Gastrocnemius medialis (tissue), 4 donors: Measurements from ENCODE around the gene ABHD15. TPM values are rescaled to one million over a fixed set of nuclear protein-coding genes. Genes with fewer than 3 reads are reported as not detected.

Experiments
- ATAC-seq, 2 donors: fragments of 150-250 bp; one replicate each; pipeline ENCODE4 v1.9.1; 2016
- DNase-seq, 2 donors: peaks; one replicate each; pipeline ENCODE4 v3.0.0-alpha.2; 2019
- H3K27ac ChIP-seq, 4 donors: fragments of 200-600 bp; sonication (generic); 1 replicate in 1 of 4; 2 replicates in 3 of 4; pipeline ENCODE4 v1.5.1; 2016 to 2018; ENCODE audit warnings: mild to moderate bottlenecking in 2 of 4, moderate library complexity in 1 of 4
- H3K27me3 ChIP-seq, 3 donors: fragments of 200-600 bp; sonication (generic) in 2 of 3; 1 replicate in 1 of 3; 2 replicates in 2 of 3; pipeline versions ENCODE4 v1.5.1 to v1.6.0; 2016 to 2019; ENCODE audit warnings: mild to moderate bottlenecking in 1 of 3, moderate library complexity in 1 of 3
- H3K36me3 ChIP-seq, 2 donors: fragments of 200-600 bp; sonication (generic) in 1 of 2; one replicate each; pipeline ENCODE4 v1.5.1; 2017 to 2018
- H3K4me1 ChIP-seq, 2 donors: fragments of 200-600 bp; sonication (generic) in 1 of 2; one replicate each; pipeline ENCODE4 v1.5.1; 2016 to 2017; ENCODE audit warnings: mild to moderate bottlenecking in 2 of 2
- H3K4me3 ChIP-seq, 4 donors: fragments of 200-600 bp; sonication (generic) in 3 of 4; 1 replicate in 1 of 4; 2 replicates in 3 of 4; pipeline ENCODE4 v1.5.1; 2016 to 2019; ENCODE audit warnings: mild to moderate bottlenecking in 2 of 4
- H3K9me3 ChIP-seq, 3 donors: fragments of 200-600 bp; sonication (generic) in 2 of 3; 1 replicate in 1 of 3; 2 replicates in 2 of 3; pipeline ENCODE4 v1.5.1; 2016 to 2019
- CTCF ChIP-seq, 5 experiments: fragments of 450-650 bp in 3 of 5; fragments of 200-600 bp in 2 of 5; sonication (generic) in 2 of 5; IDR thresholded peaks in 4 of 5; conservative IDR thresholded peaks in 1 of 5; 1 replicate in 4 of 5; 2 replicates in 1 of 5; pipeline ENCODE4 v1.5.1; 2016 to 2019; ENCODE audit warnings: antibody characterized with exemption in 5 of 5, mild to moderate bottlenecking in 3 of 5, moderate library complexity in 3 of 5
- POLR2A ChIP-seq, 2 donors: fragments of 450-650 bp; IDR thresholded peaks; one replicate each; pipeline ENCODE4 v1.6.1; 2017; ENCODE audit warnings: antibody characterized with exemption in 2 of 2, mild to moderate bottlenecking in 2 of 2, moderate library complexity in 2 of 2
- in situ Hi-C, 4 donors: fragments of 200-750 bp; cut with MboI; loops; one replicate each; pipeline versions ENCODE4 v1.15.0 to v1.8.0; 2017; ENCODE audit warnings: low sequenced_read_pairs in 4 of 4
- intact Hi-C: fragments of 100-400 bp; cut with DNase I; formaldehyde crosslinking; loops from one replicate; pipeline ENCODE4 v1.15.1; 2023; ENCODE audit warnings: low total_unique reads
- total RNA-seq, 4 donors: library from RNA; depleted of rRNA; stranded (reverse); fragments of >200 nt; gene quantifications; one replicate each; pipeline versions ENCODE4 v1.1.0 to v1.2.3, GENCODE V29; 2016

ABHD15 gene
- total RNA-seq, 4 donors from 2014 or later = 2.6 to 5.7 (median 5.0) TPM

DNA sequence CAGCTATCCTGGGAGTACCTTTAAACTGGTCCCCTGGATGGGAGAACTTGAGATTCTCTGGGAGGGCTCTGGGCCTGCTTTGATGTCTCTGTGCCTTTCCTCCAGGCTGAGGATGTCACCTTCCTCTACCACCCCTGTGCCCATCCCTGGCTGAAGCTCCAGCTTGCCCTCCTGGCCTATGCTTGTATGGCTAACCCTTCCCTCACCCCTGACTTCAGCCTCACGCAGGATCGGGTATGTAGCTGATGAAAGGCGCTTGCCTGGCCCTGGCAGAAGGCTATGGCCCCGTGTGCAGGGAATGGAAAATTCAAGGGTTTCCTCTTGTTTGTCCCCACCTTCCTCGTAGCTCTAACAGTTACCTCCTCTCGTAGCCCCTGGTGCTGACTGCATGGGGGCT is 4.6 kb upstream of the ABHD15 start:
- in situ Hi-C loops = loop anchor here in 3 of 4 donors (10.0 to 25.0 kb wide), 2 partner anchors 213 to 366 kb away; partner anchors contain the start of genes EFCAB5 (in 1 of the 3) and SSH2 (in 1 of the 3)
- Histone ChIP-seq H3K9me3 (no peaks in the 10 kb centered on the region), H3K27me3 (no peaks in the 10 kb centered on the region), H3K36me3 (peaks cover 0 to 25% of the 10 kb centered on the region in 2 donors), H3K4me3 (no peak overlapping the region), H3K4me1 (peaks cover 12 to 18% of the 10 kb centered on the region in 2 donors), H3K27ac (no peak overlapping the region)
- ATAC-seq = no peak
- TF ChIP-seq POLR2A (IDR thresholded peaks at IDR 0.05) = no peak
- TF ChIP-seq CTCF (IDR thresholded peaks at IDR 0.05 in 4 of 5, conservative IDR thresholded peaks at IDR 0.05 in 1 of 5) = no peak
- peak in 1 of 2 donors; percentile 11 for DNase-seq
- intact Hi-C loops = no loop called here

GRCh38 chr17:29570521-29570920 is 3.7 kb upstream of the ABHD15 start:
- intact Hi-C loops (no loop called here), in situ Hi-C loops (loop anchor here in 3 of 4 donors (10.0 to 25.0 kb wide), 2 partner anchors 214 to 367 kb away; partner anchors contain the start of genes EFCAB5 (in 1 of the 3) and SSH2 (in 1 of the 3))
- peaks cover 17 to 28% of the 10 kb centered on the region in 2 donors for H3K4me1 ChIP-seq
- DNase-seq (peak in 1 of 2 donors; percentile 13), ATAC-seq (no peak)
- peaks cover 0 to 15% of the 10 kb centered on the region in 2 donors for H3K36me3 ChIP-seq
- no peak overlapping the region for H3K4me3 ChIP-seq
- TF ChIP-seq CTCF (IDR thresholded peaks at IDR 0.05 in 4 of 5, conservative IDR thresholded peaks at IDR 0.05 in 1 of 5) (no peak), POLR2A (IDR thresholded peaks at IDR 0.05) (no peak)
- no peaks in the 10 kb centered on the region for H3K9me3 ChIP-seq
- peaks cover 0 to 5% (median 0%) of the 10 kb centered on the region in 3 donors for H3K27me3 ChIP-seq
- no peak overlapping the region for H3K27ac ChIP-seq

DNA sequence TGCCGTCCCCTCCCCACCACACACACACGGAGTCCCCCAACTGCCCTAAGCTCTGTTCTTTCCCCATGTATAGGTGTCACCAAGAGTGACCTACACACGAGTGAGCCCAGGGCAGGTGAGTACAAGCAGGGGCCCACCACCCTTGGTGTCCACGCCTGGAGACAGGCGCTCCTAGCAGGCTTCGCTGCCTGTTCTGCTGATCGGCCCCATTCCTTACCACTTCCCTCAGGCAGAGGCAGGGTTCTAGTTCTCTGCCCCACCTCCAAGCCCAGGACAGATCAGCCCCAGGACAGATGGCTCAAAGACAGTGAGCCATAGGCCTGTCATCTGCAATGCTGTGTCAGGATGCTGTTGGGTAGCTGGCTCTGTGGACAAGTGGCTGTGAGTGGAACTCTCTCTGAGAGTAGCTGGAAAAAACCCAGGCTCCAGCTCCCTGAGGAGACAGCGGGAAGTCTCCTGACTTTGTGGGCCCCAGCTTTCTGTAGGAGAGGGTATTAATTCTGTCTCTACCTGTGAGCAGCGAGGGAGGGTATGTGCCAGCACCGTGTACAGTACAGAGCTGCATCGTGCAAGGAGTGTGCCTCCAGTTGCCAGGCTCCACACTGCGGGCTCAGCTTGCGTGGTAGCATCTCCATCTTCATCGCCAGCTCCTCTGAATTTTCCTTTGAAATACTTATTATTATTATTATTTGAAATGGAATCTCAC is 2.6 kb upstream of the ABHD15 start:
- DNase-seq (peak in 1 of 2 donors; percentile 12), ATAC-seq (no peak)
- H3K9me3 ChIP-seq = no peaks in the 10 kb centered on the region
- peaks cover 0 to 5% (median 0%) of the 10 kb centered on the region in 3 donors for H3K27me3 ChIP-seq
- H3K4me1 ChIP-seq = peaks cover 17 to 28% of the 10 kb centered on the region in 2 donors
- H3K4me3 ChIP-seq = peak overlapping the region; percentile 66 to 82 (median 79)
- H3K27ac ChIP-seq = peak overlapping the region; percentile 85 to 93 (median 86)
- intact Hi-C loops (loop anchor here (5.0 to 10.0 kb wide), 2 partner anchors 363 to 425 kb away; partner anchors contain the start of gene SSH2), in situ Hi-C loops (loop anchor here in 1 of 4 donors (25.0 kb wide), 1 partner anchor 368 kb away; the partner anchor contains the start of genes EFCAB5 and SSH2)
- peaks cover 0 to 4% of the 10 kb centered on the region in 2 donors for H3K36me3 ChIP-seq
- TF ChIP-seq CTCF (IDR thresholded peaks at IDR 0.05 in 4 of 5, conservative IDR thresholded peaks at IDR 0.05 in 1 of 5) = no peak
- no peak for TF ChIP-seq POLR2A (IDR thresholded peaks at IDR 0.05)

- H3K9me3 ChIP-seq = no peaks in the 10 kb centered on the region
- no peak for TF ChIP-seq CTCF (IDR thresholded peaks at IDR 0.05 in 4 of 5, conservative IDR thresholded peaks at IDR 0.05 in 1 of 5)
- TF ChIP-seq POLR2A (IDR thresholded peaks at IDR 0.05) = peak; percentile 66 to 86
- peaks cover 0 to 5% (median 0%) of the 10 kb centered on the region in 3 donors for H3K27me3 ChIP-seq
- DNase-seq = peak; percentile 62 to 76
- H3K27ac ChIP-seq = peak within 1 kb of the TSS; percentile 85 to 93 (median 86)
- H3K4me3 ChIP-seq = peak within 1 kb of the TSS; percentile 66 to 82 (median 79)
- H3K4me1 ChIP-seq = peaks cover 17 to 28% of the 10 kb centered on the region in 2 donors
- peak; percentile 61 to 69 for ATAC-seq
- H3K36me3 ChIP-seq = no peaks in the 10 kb centered on the region
- intact Hi-C loops (loop anchor here (1.0 to 10.0 kb wide), 3 partner anchors 178 to 424 kb away; partner anchors contain the start of genes SSH2 and TAOK1), in situ Hi-C loops (loop anchor here in 1 of 4 donors (25.0 kb wide), 1 partner anchor 369 kb away; the partner anchor contains the start of genes EFCAB5 and SSH2)
These were observed 1.8 kb upstream of the ABHD15 start, which contains the start of gene TP53I13 for GRCh38 chr17:29568331-29569244. Gene TP53I13, plus strand, starts transcription at chr17:29568701. Its CDS starts 58 bp downstream, at chr17:29568759.
